Fibroblast of villous mesenchyme (primary cell): ENCODE data around the gene ANKRD11. TPM values are rescaled to one million over a fixed set of nuclear protein-coding genes. Genes with fewer than 3 reads are reported as not detected.

Experiments used
- DNase-seq: peaks from one replicate; pipeline ENCODE4 v3.0.0-alpha.2; 2010; ENCODE audit warnings: low read depth
- H3K4me3 ChIP-seq: 2 replicates; pipeline ENCODE4 v1.5.1; 2011; ENCODE audit warnings: low read depth, mild to moderate bottlenecking, low read length
- total RNA-seq: library from RNA; depleted of rRNA; stranded (reverse); fragments of >200 nt; gene quantifications from 2 replicates; pipeline ENCODE4 v1.2.3, GENCODE V29; 2012
- TF ChIP-seq, protein P1 (sequence below): IDR thresholded peaks from 2 replicates; pipeline ENCODE4 v1.5.1; 2012; ENCODE audit warnings: low read depth, mild to moderate bottlenecking, low read length; ENCODE audit not compliant: insufficient read depth

ANKRD11 gene
- total RNA-seq, 1 donor: 69.5 TPM

DNA sequence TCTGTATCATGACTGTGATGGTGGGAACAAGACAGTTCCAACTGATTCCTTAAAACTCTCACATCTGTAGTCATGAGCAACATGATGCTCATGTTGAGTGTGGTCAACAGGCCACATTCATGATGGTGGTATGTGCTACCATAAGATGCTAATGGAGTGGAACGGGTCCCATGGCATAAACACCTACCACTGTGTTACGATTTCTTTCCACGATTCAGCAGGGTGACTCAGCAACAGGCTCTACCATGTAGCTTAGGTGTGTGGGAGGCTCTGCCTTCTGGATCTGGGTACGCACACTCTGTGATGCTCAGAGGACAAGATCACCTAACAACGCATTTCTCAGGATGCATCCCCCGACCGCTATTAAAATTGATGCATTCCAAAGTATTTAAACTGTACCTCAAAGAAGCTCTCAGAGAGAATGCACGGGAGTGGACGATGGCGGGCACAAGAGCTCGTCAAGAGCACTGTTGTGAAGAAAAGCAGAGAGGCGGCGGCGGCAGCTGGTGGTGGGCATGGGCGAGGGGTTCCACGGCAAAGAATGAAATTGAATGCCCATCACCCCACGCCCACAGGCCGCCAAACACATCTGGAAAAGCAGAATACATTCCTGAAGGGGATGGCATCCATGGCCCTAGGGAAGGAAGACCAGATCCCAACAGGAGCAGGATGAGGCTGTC, 139.5 kb downstream of the ANKRD11 start:
- no peak overlapping the region for H3K4me3 ChIP-seq
- TF ChIP-seq, protein P1, sequence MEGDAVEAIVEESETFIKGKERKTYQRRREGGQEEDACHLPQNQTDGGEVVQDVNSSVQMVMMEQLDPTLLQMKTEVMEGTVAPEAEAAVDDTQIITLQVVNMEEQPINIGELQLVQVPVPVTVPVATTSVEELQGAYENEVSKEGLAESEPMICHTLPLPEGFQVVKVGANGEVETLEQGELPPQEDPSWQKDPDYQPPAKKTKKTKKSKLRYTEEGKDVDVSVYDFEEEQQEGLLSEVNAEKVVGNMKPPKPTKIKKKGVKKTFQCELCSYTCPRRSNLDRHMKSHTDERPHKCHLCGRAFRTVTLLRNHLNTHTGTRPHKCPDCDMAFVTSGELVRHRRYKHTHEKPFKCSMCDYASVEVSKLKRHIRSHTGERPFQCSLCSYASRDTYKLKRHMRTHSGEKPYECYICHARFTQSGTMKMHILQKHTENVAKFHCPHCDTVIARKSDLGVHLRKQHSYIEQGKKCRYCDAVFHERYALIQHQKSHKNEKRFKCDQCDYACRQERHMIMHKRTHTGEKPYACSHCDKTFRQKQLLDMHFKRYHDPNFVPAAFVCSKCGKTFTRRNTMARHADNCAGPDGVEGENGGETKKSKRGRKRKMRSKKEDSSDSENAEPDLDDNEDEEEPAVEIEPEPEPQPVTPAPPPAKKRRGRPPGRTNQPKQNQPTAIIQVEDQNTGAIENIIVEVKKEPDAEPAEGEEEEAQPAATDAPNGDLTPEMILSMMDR: no peak
- no peak for DNase-seq

DNA sequence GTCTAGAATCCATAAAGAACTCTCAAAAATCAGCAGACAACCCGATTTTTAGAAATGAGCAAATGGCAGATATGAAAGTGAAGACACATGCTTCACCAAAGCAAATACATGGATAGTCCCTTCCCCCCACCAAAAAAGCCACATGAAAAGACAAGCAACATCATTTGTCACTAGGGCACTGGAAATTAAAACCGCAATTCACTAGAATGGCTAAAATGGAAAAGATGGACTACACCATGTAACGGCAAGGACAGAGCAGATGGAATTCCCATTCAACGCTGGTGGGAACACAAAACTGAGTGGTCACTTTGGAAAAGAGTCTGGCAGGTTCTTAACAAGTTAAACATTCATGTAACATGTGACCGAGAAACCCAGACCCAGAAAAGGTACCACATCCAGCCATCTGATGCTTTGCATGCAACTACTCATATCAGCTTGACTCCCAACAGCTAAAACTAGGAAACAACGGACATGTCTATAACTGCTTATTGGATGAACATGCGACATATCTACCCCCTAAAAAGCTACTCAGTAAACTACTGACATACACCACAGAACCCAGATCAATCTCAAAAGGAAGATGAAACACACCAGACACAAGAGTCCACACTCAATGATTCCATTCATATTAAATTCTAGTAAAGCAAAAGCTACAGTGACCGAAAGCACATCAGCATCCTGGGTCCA, 140.3 kb downstream of the ANKRD11 start:
- DNase-seq: no peak
- TF ChIP-seq, protein P1: no peak
- H3K4me3 ChIP-seq: no peak overlapping the region

DNA sequence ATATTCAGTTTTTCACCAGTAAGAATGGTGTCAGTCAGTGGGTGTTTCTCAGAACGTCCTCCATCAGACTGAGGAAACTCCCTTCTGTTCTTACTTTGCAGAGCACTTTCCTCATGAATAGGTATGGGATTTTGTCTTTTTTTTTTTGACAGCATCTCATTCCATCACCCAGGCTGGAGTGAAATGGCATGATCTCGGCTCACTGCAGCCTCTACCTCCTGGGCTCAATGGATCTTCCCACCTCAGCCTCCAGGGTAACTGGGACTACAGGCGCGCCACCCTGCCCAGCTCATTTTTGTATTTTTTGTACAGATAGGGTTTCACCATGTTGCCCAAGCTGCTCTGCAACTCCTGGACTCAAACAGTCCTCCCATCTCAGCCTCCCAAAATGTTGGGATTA, 142.6 kb downstream of the ANKRD11 start:
- DNase-seq: no peak
- TF ChIP-seq, protein P1: no peak
- no peak overlapping the region for H3K4me3 ChIP-seq

DNA sequence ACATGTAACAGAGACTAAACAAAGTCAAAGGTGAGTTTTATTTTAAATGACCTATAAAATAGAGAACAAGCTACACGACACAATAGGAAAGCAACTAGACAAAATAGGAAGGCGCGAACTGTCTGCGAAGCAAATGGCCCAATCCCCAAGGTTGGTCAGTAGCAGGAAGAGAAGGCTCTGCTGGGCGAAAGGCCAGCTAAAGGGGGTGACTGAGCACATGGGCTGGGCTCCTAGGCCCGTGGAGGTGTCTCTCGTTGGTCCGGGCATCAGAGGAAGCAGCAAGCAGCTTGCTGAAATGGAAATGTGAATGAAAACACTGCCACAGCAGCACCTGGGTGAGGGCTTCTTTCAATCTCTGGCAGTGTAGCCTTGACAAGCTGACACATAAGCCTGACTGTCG, 143.5 kb downstream of the ANKRD11 start:
- DNase-seq: no peak
- TF ChIP-seq, protein P1: no peak
- no peak overlapping the region for H3K4me3 ChIP-seq

DNA sequence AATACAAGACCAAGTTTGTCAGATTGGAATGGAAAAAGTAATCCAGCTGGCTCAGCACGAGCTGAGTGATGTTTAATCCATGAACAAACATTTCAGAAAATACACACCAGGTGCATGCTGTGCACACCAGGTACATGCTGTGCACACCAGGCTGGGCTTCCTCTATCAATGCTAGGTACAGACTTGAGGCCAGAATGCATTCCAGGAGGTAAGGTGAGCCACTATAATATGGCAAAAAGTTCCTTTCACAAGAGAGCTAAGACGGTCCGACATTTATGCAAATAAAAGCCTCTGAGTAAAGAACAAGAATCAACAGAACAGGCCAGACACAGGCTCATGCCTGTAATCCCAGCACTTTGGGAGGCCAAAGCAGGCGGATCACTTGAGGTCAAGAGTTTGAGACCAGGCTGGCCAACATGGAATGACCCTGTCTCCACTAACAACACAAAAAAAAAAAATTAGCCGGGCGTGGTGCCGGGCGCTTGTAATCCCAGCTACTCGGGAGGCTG, 144.7 kb downstream of the ANKRD11 start:
- DNase-seq: no peak
- H3K4me3 ChIP-seq: no peak overlapping the region

DNA sequence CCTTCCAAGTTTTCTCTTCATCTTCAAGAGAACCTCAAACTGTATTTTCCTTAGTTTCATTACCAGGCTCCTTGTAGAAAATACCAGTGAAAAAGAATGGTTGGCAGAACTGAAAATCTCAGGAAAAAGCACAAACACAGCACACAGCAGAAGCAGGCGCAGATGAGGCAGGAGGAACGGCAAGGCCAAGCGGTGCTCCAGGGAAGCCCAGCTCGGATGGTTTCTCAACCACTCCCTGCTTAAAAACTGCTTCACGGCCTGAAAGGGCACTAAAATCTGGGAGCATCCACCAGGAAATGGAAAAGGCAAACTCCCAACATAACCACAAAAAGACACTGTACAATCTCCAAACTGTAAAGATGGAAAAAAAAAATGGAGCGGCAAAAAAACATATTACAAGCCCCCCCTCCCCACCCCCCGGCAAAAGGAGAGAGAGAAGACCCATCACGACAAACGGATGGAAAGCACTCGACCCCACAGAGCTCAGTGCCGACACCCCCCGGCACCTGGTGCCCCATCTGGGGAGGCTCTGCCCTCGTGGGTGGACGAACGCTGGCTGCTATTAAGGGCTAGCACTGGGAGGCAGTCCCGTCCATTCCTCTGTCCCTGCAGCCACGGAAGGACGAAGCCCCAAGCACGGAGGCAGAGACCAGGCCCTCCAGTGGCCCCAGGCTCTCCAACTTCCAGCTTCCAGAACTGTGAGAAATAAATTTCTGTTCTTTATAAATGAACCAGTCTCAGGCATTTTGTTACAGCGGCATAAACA, 145.3 kb downstream of the ANKRD11 start:
- DNase-seq: no peak
- H3K4me3 ChIP-seq: no peak overlapping the region
- TF ChIP-seq, protein P1: no peak

More for the DNA sequence above, 144.7 kb downstream of the ANKRD11 start:
- TF ChIP-seq, protein P1: no peak
